Measurements from ENCODE around the gene ENPP1. TPM values are rescaled to one million over a fixed set of nuclear protein-coding genes. Genes with fewer than 3 reads are reported as not detected.

Gene ENPP1
- total and polyA plus RNA-seq, 2 of the 4 experiments (the other 2 are of a cell fraction), result 10.9 to 38.9 TPM

DNA sequence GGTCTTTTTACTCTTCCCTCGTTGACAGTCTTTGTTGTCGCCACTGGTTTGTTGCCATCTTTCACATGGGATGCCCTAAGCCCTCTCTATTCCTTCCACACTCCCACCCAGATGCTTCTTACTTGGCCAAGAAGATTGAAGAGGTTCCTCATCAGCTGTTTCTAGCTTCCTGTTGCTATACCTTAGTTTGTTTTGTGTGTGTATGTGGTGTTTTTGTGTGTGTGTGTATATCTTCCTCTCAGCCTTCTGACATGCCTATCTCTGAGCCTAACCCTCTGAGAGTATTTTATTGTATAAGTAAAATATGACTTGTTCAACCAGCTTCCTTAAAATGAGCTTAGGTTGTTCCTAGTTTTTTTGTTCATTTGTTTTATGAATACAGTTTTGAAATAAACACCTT is 35.9 kb downstream of the ENPP1 start:
- no peak for TF ChIP-seq MAFK (IDR thresholded peaks at IDR 0.05; ENCODE audit: low read depth, low read length)
- no peak for TF ChIP-seq USF2 (IDR thresholded peaks at IDR 0.05; ENCODE audit: low read depth, low read length)
- TF ChIP-seq SMC3 (IDR thresholded peaks at IDR 0.05; ENCODE audit: low read depth, low read length), result no peak
- no peak for TF ChIP-seq BHLHE40 (IDR thresholded peaks at IDR 0.05; ENCODE audit: low read depth, low read length)
- CTCF ChIA-PET, result interaction anchor here (1.0 to 1.4 kb wide), 4 partner anchors 9 to 21 kb away, joined by 3 to 4 read pairs (median 4); no protein-coding TSS in a partner anchor
- dilution Hi-C loops (cut with HindIII; ENCODE audit: low sequenced_read_pairs, unreplicated experiment) (no loop called here), intact Hi-C loops (cut with micrococcal nuclease) (no loop called here), in situ Hi-C loops (cut with MboI; ENCODE audit: low sequenced_read_pairs) (no loop called here)
- H4K20me1 ChIP-seq (ENCODE audit: insufficient read depth, low read length), result no peaks in the 10 kb centered on the region
- H3K9me3 ChIP-seq (ENCODE audit: control insufficient read depth, insufficient read depth, low read length), result no peaks in the 10 kb centered on the region; the same call in 1 of the 2 replicates
- no peak overlapping the region for H3K23ac ChIP-seq (ENCODE audit: low read depth, low read length)
- H2BK120ac ChIP-seq (ENCODE audit: low read depth, low read length), result peak overlapping the region; percentile 23; the same call in 1 of the 2 replicates
- H3K4me3 ChIP-seq (ENCODE audit: insufficient read depth, low read depth, low read length), result no peak overlapping the region
- no peaks in the 10 kb centered on the region for H3K9me1 ChIP-seq (ENCODE audit: insufficient read depth, low read length)
- H4K5ac ChIP-seq (ENCODE audit: low read depth, low read length), result no peak overlapping the region
- peak overlapping the region; percentile 59; the same call in 1 of the 2 replicates for H2BK20ac ChIP-seq (ENCODE audit: low read depth, low read length)
- no peak overlapping the region for H2AK5ac ChIP-seq (ENCODE audit: low read depth, low read length)
- DNase-seq (no peak), ATAC-seq (ENCODE audit: low read depth) (no peak; the same call in 1 of the 2 replicates)
- no peaks in the 10 kb centered on the region for H3K27me3 ChIP-seq (ENCODE audit: control insufficient read depth, insufficient read depth, low read length)
- H3K4me2 ChIP-seq (ENCODE audit: low read depth, low read length), result no peak overlapping the region
- 0 out of 2 replicates have a peak overlapping the region, but pooled peaks have one; percentile 56 for H3K14ac ChIP-seq (replicated peaks; ENCODE audit: low read depth, low read length)
- H2BK15ac ChIP-seq (ENCODE audit: low read depth, low read length), result peak overlapping the region; percentile 67; the same call in 2 of the 3 replicates
- peaks cover 0 to 8% of the 10 kb centered on the region in 2 experiments; a peak in 2 of 4 replicates for H3K79me1 ChIP-seq (ENCODE audit: low read depth in 1 of 2, low read length in 2 of 2)
- peak overlapping the region; percentile 77 for H2BK5ac ChIP-seq (ENCODE audit: low read depth, low read length, poor library complexity, severe bottlenecking)
- H3K36me3 ChIP-seq (ENCODE audit: control insufficient read depth, insufficient read depth, low read length), result no peaks in the 10 kb centered on the region
- POLR2A ChIA-PET (ENCODE audit: unreplicated experiment), result no interaction called here
- no peak overlapping the region for H3K9ac ChIP-seq (ENCODE audit: low read depth, low read length)
- H4K91ac ChIP-seq (ENCODE audit: insufficient read depth, low read depth, low read length), result no peak overlapping the region
- peak overlapping the region in 1 of 2 experiments; percentile 51; a peak in 3 of 4 replicates for H4K8ac ChIP-seq (ENCODE audit: low read depth in 2 of 2, low read length in 2 of 2)
- H3K27ac ChIP-seq (ENCODE audit: insufficient read depth, low read length), result peak overlapping the region; percentile 69; the same call in 1 of the 2 replicates
- H3K4me1 ChIP-seq (ENCODE audit: control insufficient read depth, insufficient read depth, low read length), result peaks cover 5% of the 10 kb centered on the region
- H2AK9ac ChIP-seq (replicated peaks; ENCODE audit: low read depth, low read length, poor library complexity), result no peak overlapping the region
- no TSS peak for BruUV-seq (replicated peaks)
- peak overlapping the region; percentile 26 for H3K4ac ChIP-seq (ENCODE audit: low read depth, low read length)
- H2AFZ ChIP-seq (replicated peaks; ENCODE audit: low read length, poor library complexity), result no peak overlapping the region
- no CpG with 5 or more reads among the region's 2 CpGs for WGBS, 2 experiments (ENCODE audit: extremely low coverage in 2 of 2, insufficient read length in 1 of 2)
- H3K56ac ChIP-seq (ENCODE audit: extremely low read depth, insufficient read depth, low read length), result no peak overlapping the region
- H3K18ac ChIP-seq (ENCODE audit: low read depth, low read length), result peak overlapping the region; percentile 24; the same call in 1 of the 2 replicates

All from IMR-90 (cell line).